Stimulated activated CD8-positive, alpha-beta memory T cell treated with anti-CD3 and anti-CD28 coated beads, Interleukin-4, amount 100 ng/mL, for 24 hours (primary cell): ENCODE data around the gene HAGH.

ENCODE experiments used
- DNase-seq: peaks from one replicate; pipeline ENCODE4 v3.0.0-alpha.2; 2020; ENCODE audit warnings: low read depth

The HAGH gene

GRCh38 chr16:1831186-1832075, 4.8 kb upstream of the HAGH start:
- no peak for DNase-seq

GRCh38 chr16:1830213-1830612, 3.6 kb upstream of the HAGH start:
- DNase-seq = no peak

GRCh38 chr16:1828645-1829410, 2.2 kb upstream of the HAGH start:
- DNase-seq = no peak

GRCh38 chr16:1825864-1826690, 548 bp downstream of the HAGH start:
- peak; percentile 49 for DNase-seq

- DNase-seq = no peak
Observed at GRCh38 chr16:1825381-1825863, 1.2 kb downstream of the HAGH start.

- no peak for DNase-seq
Observed at GRCh38 chr16:1823821-1824220, 2.8 kb downstream of the HAGH start.

- no peak for DNase-seq
Observed at GRCh38 chr16:1822801-1823200, 3.8 kb downstream of the HAGH start.

GRCh38 chr16:1821861-1822611, 4.6 kb downstream of the HAGH start:
- no peak for DNase-seq

- DNase-seq = no peak
Observed at GRCh38 chr16:1820946-1821290, 5.7 kb downstream of the HAGH start.

- no peak for DNase-seq
Observed at GRCh38 chr16:1820096-1820945, 6.3 kb downstream of the HAGH start.

- DNase-seq = no peak
Observed at GRCh38 chr16:1819611-1820010, 7.0 kb downstream of the HAGH start.

- no peak for DNase-seq
Observed at GRCh38 chr16:1818873-1819525, 7.6 kb downstream of the HAGH start.

- no peak for DNase-seq
Observed at GRCh38 chr16:1818204-1818872, 8.3 kb downstream of the HAGH start.

- no peak for DNase-seq
Observed at GRCh38 chr16:1817716-1818115, 8.9 kb downstream of the HAGH start.

GRCh38 chr16:1817276-1817589, 9.4 kb downstream of the HAGH start:
- DNase-seq = no peak

- DNase-seq = no peak
Observed at GRCh38 chr16:1816396-1817275, 10.0 kb downstream of the HAGH start.

GRCh38 chr16:1815461-1815860, 11.2 kb downstream of the HAGH start:
- DNase-seq = no peak

GRCh38 chr16:1812732-1813163, 13.9 kb downstream of the HAGH start:
- peak; percentile 17 for DNase-seq

GRCh38 chr16:1810536-1810935, 16.1 kb downstream of the HAGH start:
- DNase-seq = no peak
